Subcutaneous adipose tissue (tissue), 4 donors: ENCODE measurements around the gene PACSIN3. TPM values are rescaled to one million over a fixed set of nuclear protein-coding genes. Genes with fewer than 3 reads are reported as not detected.

ENCODE experiments used
- total RNA-seq, 4 donors: library from RNA; depleted of rRNA; stranded (reverse); fragments of >200 nt; gene quantifications; one replicate each; pipeline ENCODE4 v1.1.0, GENCODE V29; 2016
- TF ChIP-seq, protein P1 (sequence below): fragments of 450-650 bp; IDR thresholded peaks from one replicate; pipeline ENCODE4 v1.5.1; 2016; ENCODE audit warnings: low read depth, mild to moderate bottlenecking, control low read depth, antibody characterized with exemption, moderate library complexity

The PACSIN3 gene
- total RNA-seq, 4 donors from 2014 or later, result 5.4 to 33.5 (median 9.7) TPM

GRCh38 chr11:47222696-47223095 is 36.5 kb upstream of the PACSIN3 start:
- TF ChIP-seq, protein P1, sequence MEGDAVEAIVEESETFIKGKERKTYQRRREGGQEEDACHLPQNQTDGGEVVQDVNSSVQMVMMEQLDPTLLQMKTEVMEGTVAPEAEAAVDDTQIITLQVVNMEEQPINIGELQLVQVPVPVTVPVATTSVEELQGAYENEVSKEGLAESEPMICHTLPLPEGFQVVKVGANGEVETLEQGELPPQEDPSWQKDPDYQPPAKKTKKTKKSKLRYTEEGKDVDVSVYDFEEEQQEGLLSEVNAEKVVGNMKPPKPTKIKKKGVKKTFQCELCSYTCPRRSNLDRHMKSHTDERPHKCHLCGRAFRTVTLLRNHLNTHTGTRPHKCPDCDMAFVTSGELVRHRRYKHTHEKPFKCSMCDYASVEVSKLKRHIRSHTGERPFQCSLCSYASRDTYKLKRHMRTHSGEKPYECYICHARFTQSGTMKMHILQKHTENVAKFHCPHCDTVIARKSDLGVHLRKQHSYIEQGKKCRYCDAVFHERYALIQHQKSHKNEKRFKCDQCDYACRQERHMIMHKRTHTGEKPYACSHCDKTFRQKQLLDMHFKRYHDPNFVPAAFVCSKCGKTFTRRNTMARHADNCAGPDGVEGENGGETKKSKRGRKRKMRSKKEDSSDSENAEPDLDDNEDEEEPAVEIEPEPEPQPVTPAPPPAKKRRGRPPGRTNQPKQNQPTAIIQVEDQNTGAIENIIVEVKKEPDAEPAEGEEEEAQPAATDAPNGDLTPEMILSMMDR, result no peak

DNA sequence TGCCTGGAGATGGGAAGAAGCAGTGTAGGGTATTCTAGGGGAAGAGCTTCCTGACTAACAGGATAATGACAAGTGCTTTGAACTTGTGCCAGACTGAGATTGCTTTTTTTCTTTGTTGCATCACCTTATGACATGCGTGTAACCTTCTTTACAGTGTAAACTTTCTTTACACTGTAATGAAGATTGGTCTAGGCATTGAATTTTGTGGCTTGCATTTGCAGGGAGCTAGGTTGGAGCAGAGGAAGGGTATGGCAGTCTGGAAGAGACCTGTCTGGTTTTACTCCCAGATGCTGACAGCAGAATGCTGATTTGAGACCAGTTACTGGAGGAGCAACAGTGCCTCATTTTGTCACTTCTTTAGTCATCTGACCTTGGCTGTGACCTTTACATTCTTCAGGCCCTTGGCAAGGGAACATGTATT is 34.2 kb upstream of the PACSIN3 start:
- TF ChIP-seq, protein P1, result no peak

DNA sequence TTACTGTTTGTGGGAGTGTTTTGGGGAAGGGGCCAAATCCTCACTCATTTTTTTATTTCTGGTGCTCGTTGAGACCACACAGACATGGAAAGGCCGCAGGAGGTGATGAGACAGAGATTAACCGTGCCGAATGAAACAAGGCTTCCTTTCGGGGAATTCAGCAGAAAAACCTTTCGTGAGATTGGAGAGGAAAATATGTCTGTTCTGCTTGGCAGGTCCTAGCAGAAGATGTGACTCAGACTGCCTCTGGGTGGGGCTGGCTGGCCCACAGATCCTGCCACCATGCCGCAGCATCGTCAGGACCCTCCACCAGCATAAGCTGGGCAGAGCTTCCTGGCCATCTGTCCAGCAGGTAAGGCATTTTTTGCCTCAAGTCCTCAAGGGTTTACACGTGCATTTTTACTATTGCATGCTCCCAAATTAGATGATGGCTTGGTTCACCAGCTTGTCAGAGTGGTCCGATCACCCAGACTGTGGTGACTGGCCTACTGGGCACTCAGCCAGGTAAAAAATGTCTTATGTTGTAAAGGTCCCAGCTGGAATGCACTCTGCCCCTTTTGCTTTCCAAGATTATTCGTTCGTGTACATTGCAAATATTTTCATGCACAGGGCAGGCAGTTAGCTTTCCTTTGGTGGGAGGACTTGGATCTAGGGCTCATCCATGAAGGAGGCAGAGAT is 30.0 kb upstream of the PACSIN3 start:
- TF ChIP-seq, protein P1, result no peak

DNA sequence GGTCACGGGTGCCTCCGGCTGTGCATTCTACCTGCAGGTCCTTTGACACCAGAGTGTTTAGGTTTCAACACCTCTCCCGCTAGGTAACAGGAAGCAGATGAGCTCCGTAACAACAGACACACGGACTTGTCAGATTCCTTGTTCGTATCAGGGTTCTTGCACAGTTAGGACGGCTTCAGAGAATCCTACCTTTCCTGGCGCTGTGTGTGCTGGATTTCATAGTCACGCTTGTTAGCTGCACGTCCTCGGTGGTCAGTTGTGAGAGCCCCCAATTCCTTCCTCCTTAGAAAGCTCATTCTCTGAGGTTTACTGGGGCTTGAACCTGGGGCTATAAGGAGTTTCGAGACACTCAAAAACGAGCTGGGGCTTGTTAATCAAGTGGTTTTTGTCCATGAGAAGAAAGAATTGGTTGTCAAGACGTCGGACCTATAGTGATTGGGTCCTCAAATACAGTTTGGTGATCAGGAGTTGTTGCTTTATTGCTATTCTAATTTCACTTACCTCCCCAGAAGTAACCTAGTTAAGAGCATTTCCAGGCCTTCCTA is 29.2 kb upstream of the PACSIN3 start:
- TF ChIP-seq, protein P1, result no peak

DNA sequence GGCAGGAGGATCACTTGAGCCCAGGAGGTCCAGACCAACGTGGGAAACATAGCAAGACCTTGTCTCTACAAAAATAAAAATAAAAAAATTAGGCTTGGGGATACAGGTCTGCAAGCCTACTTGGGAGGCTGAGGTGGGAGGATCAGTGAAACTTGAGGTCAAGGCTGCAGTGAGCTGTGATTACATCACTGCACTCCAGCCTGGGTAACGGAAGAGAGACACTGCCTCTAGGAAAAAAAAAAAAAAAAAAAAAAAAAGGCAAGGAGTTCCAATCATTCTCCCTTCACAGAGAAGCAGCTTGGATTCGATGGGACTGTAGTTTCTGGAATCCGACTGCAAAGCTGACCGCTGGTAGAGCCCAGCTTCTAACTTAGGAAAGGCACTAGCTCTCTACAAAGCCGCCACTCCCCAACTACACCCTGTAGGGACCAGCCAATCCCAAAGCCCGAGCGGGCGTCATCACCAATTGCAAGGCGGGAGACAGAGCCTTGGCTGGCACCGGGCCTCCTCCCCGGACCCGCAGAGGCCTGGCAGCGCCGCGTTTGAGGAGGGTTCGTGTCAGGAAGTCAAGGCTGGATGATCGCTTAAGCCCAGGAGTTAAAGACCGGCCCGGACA is 27.8 kb upstream of the PACSIN3 start:
- TF ChIP-seq, protein P1, result no peak

- TF ChIP-seq, protein P1, result no peak
These were observed 26.7 kb upstream of the PACSIN3 start for GRCh38 chr11:47212938-47213337.

DNA sequence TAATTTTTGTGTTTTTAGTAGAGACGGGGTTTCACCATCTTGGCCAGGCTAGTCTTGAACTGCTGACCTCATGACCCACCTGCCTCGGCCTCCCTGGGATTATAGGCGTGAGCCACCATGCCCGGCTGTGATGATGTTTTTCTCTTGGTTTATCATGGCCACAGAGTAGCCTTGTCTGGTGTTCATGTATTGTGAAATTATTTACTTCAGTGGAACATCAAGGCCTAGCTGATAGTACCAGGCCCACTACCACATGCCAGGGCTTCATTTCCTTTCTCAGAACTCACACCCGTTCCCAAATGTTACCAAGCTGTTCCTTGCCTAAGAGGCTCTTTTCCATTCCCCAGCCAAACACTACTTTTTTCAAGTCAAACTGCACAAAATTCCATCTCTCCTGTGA is 22.4 kb upstream of the PACSIN3 start:
- TF ChIP-seq, protein P1, result no peak
